Measurements from ENCODE around the gene YY1.

Gene YY1

DNA sequence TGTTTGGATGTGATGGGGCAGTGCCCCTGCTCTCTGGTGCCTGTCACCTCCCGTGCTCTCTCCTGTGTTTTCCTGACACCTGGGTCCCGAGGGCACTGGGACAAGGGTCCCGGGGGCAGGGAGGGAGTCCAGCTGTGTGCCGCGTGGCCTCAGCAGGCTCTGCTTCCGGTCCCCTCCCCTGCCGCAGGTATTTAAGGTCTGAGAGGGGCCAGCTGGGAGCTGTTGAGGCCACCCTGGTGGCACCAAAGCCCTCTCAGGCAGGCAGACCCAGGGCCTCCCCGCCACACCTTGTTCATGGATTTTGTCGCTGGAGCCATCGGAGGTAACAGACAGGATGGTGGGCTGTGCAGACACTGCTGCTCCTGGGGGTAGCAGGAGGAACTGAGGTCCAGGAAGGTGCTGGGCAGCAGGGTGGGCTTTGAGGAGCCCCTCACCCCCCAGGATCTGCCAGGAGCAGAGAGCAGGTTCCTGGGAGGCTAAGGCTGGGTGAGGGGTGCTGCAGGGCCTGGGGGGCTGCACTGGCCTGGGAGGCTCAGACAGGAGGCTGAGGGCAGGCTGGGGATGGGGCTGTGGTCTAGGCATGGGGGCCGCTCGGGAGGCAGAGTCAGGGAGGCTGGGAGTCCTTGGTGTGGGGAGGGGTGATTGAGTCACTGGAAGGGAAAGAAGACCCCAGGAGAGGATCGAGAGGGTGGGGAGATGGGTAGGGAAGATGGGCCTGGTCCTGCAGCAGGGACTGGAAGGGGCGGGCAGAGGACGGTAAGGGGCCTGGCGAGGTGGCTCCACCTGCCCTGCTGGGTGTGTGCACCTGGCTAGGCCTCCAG is 84.4 kb downstream of the YY1 start, which contains the start of gene SLC25A47:
Gene SLC25A47, plus strand, starts transcription at position 219 of the 821 bp plus-strand sequence. Its CDS starts 76 bp downstream, at position 295.
- TF ChIP-seq, protein P1, sequence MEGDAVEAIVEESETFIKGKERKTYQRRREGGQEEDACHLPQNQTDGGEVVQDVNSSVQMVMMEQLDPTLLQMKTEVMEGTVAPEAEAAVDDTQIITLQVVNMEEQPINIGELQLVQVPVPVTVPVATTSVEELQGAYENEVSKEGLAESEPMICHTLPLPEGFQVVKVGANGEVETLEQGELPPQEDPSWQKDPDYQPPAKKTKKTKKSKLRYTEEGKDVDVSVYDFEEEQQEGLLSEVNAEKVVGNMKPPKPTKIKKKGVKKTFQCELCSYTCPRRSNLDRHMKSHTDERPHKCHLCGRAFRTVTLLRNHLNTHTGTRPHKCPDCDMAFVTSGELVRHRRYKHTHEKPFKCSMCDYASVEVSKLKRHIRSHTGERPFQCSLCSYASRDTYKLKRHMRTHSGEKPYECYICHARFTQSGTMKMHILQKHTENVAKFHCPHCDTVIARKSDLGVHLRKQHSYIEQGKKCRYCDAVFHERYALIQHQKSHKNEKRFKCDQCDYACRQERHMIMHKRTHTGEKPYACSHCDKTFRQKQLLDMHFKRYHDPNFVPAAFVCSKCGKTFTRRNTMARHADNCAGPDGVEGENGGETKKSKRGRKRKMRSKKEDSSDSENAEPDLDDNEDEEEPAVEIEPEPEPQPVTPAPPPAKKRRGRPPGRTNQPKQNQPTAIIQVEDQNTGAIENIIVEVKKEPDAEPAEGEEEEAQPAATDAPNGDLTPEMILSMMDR (IDR thresholded peaks at IDR 0.05; ENCODE audit: insufficient read depth, low read depth, low read length, missing control alignments), result no peak
- no peak within 1 kb of the TSS for H3K4me3 ChIP-seq (ENCODE audit: low read length)
- DNase-seq (ENCODE audit: low read depth), result no peak

DNA sequence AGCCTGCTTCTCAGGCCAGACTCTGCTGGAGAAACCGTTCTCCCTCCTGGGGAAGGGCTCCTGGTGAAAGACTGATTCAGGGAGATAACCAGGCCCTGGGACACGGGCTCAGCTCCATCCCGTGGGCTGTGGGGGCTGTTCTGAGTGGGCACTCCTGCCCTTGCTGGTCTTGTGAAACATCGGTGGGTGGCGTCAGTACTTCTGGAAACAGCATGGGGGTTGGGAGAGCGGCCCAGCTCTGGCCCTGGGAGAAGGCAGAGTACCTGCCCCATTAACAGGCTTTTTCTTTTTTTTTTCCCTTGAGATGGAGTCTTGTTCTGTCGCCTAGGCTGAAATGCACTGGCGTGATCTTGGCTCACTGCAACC is 85.0 kb downstream of the YY1 start:
- H3K4me3 ChIP-seq (ENCODE audit: low read length), result no peak overlapping the region
- no peak for DNase-seq (ENCODE audit: low read depth)
- TF ChIP-seq, protein P1 (IDR thresholded peaks at IDR 0.05; ENCODE audit: insufficient read depth, low read depth, low read length, missing control alignments), result no peak

DNA sequence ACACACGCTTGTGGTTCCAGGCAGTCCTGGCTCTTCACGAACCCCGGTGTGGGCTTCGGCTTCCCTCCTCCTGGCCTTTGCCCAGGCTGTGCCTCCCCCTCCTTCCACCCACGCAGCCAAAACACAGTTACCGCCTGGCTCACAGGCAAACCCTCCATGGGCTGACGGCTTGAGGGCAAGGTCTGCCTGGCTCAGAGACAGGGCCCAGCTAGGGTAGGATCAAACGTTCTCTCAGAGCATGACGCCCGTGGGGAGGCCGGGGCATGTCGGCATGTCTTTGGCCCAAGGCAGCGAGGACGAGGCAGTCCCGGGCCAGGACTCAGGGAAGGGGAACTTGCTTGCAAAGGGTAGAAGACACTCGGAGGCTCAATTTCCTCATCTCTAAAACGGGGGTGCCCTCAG is 86.3 kb downstream of the YY1 start:
- DNase-seq (ENCODE audit: low read depth), result no peak
- no peak overlapping the region for H3K4me3 ChIP-seq (ENCODE audit: low read length)
- TF ChIP-seq, protein P1 (IDR thresholded peaks at IDR 0.05; ENCODE audit: insufficient read depth, low read depth, low read length, missing control alignments), result no peak

DNA sequence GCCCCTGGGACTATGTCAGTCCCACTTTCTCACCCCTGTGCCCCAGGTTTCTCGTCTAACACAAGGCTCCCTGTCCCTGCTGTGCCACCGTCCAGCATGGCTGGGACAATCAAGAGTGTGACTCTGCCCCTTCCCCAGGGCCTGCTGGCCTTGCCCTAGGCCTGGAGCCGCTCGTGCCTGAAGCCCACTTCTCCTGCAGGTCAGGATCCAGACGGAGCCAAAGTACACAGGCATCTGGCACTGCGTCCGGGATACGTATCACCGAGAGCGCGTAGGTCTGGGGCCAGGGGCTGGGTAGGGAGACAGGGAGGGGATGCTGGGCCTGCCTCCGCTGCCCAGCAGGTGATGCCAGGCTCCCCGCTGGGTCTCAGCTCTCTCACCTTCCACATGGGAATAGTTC is 87.0 kb downstream of the YY1 start:
- no peak for DNase-seq (ENCODE audit: low read depth)
- TF ChIP-seq, protein P1 (IDR thresholded peaks at IDR 0.05; ENCODE audit: insufficient read depth, low read depth, low read length, missing control alignments), result no peak
- H3K4me3 ChIP-seq (ENCODE audit: low read length), result no peak overlapping the region

DNA sequence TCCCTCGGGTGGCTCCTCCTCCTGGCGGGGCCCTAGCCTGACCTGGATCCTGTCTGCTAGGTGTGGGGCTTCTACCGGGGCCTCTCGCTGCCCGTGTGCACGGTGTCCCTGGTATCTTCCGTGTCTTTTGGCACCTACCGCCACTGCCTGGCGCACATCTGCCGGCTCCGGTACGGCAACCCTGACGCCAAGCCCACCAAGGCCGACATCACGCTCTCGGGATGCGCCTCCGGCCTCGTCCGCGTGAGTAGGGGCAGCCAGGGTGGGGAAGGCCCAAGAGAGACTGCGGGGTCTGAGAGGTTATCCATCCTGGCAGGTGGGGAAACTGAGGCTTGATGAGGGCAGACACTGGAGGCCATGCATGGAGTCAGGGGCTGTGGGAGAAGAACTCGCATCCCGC is 88.2 kb downstream of the YY1 start:
- DNase-seq (ENCODE audit: low read depth), result no peak
- TF ChIP-seq, protein P1 (IDR thresholded peaks at IDR 0.05; ENCODE audit: insufficient read depth, low read depth, low read length, missing control alignments), result no peak
- H3K4me3 ChIP-seq (ENCODE audit: low read length), result no peak overlapping the region

DNA sequence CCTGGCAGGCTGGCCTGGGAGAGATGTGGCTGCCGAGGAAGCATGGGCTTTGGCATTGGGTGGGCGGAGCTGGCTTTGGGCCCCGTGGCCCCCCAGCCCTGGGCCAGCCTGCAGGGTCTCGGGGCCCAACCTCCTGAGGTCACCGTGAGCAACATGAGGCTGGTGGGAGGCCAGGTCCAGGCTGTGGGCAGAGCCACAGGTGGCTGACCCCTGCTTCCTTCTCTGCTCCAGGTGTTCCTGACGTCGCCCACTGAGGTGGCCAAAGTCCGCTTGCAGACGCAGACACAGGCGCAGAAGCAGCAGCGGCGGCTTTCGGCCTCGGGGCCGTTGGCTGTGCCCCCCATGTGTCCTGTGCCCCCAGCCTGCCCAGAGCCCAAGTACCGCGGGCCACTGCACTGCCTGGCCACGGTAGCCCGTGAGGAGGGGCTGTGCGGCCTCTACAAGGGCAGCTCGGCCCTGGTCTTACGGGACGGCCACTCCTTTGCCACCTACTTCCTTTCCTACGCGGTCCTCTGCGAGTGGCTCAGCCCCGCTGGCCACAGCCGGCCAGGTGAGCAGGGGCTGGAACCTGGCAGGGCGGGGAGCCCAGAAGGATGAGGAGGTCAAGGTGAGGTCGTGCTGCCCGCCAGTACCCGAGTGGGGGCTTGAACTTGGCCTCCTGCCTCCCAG is 89.7 kb downstream of the YY1 start:
- TF ChIP-seq, protein P1 (IDR thresholded peaks at IDR 0.05; ENCODE audit: insufficient read depth, low read depth, low read length, missing control alignments), result no peak
- no peak overlapping the region for H3K4me3 ChIP-seq (ENCODE audit: low read length)
- no peak for DNase-seq (ENCODE audit: low read depth)

All from epithelial cell of esophagus (primary cell).